HG03139 (cell line): ENCODE measurements around the gene HEBP1.

ENCODE experiments used
- ATAC-seq: cut with Tn5 transposase; IDR thresholded peaks from one replicate; pipeline ENCODE4 v1.9.1; 2021; ENCODE audit not compliant: unreplicated experiment

The HEBP1 gene

GRCh38 chr12:12954356-12954755 lies 45.7 kb downstream of the HEBP1 start:
- no peak for ATAC-seq

- ATAC-seq = no peak
Observed at GRCh38 chr12:12952036-12952435, 48.0 kb downstream of the HEBP1 start, which contains the start of gene GPRC5D. Gene GPRC5D, minus strand, starts transcription at chr12:12952170. Its CDS starts 1,786 bp downstream, at chr12:12950384.

- ATAC-seq = no peak
Observed at GRCh38 chr12:12951504-12951903, 48.6 kb downstream of the HEBP1 start.

- no peak for ATAC-seq
Observed at GRCh38 chr12:12947902-12948301, 52.2 kb downstream of the HEBP1 start.

GRCh38 chr12:12946686-12947355 lies 53.2 kb downstream of the HEBP1 start:
- no peak for ATAC-seq

- no peak for ATAC-seq
Observed at GRCh38 chr12:12945591-12945990, 54.5 kb downstream of the HEBP1 start.

- ATAC-seq = no peak
Observed at GRCh38 chr12:12943586-12944260, 56.3 kb downstream of the HEBP1 start.

- no peak for ATAC-seq
Observed at GRCh38 chr12:12941450-12942350, 58.4 kb downstream of the HEBP1 start.

- ATAC-seq = no peak
Observed at GRCh38 chr12:12939888-12940287, 60.2 kb downstream of the HEBP1 start.

- no peak for ATAC-seq
Observed at GRCh38 chr12:12938541-12938940, 61.5 kb downstream of the HEBP1 start.

- no peak for ATAC-seq
Observed at GRCh38 chr12:12936983-12937491, 63.0 kb downstream of the HEBP1 start.

- ATAC-seq = no peak
Observed at GRCh38 chr12:12934556-12934955, 65.5 kb downstream of the HEBP1 start.

GRCh38 chr12:12933742-12934141 lies 66.3 kb downstream of the HEBP1 start:
- no peak for ATAC-seq

- no peak for ATAC-seq
Observed at GRCh38 chr12:12930633-12931219, 69.3 kb downstream of the HEBP1 start.

- ATAC-seq = no peak
Observed at GRCh38 chr12:12929696-12930095, 70.4 kb downstream of the HEBP1 start.

- ATAC-seq = no peak
Observed at GRCh38 chr12:12927211-12928079, 72.6 kb downstream of the HEBP1 start.

- no peak for ATAC-seq
Observed at GRCh38 chr12:12926571-12927071, 73.4 kb downstream of the HEBP1 start.

GRCh38 chr12:12925388-12925787 lies 74.7 kb downstream of the HEBP1 start:
- ATAC-seq = no peak
